GM19324 (cell line): Measurements from ENCODE around the gene HES3.
A peak's percentile ranks its signal among the peaks of the same experiment; 100 is the strongest.

ENCODE experiments used
- ATAC-seq: cut with Tn5 transposase; IDR thresholded peaks from one replicate; pipeline ENCODE4 v1.9.1; 2021; ENCODE audit warnings: mild to moderate bottlenecking, moderate library complexity; ENCODE audit not compliant: unreplicated experiment, low FRiP score

The HES3 gene, protein sequence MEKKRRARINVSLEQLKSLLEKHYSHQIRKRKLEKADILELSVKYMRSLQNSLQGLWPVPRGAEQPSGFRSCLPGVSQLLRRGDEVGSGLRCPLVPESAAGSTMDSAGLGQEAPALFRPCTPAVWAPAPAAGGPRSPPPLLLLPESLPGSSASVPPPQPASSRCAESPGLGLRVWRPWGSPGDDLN

GRCh38 chr1:6243993-6244392 is at the start of gene HES3:
Gene HES3 (plus strand): TSS chr1:6244179. CDS start chr1:6244366, 187 bp downstream.
- no peak for ATAC-seq

GRCh38 chr1:6197746-6198427 is 46.1 kb upstream of the HES3 start:
- ATAC-seq, result no peak

- peak; percentile 29 for ATAC-seq
These were observed 45.2 kb upstream of the HES3 start for GRCh38 chr1:6198646-6199297.

DNA sequence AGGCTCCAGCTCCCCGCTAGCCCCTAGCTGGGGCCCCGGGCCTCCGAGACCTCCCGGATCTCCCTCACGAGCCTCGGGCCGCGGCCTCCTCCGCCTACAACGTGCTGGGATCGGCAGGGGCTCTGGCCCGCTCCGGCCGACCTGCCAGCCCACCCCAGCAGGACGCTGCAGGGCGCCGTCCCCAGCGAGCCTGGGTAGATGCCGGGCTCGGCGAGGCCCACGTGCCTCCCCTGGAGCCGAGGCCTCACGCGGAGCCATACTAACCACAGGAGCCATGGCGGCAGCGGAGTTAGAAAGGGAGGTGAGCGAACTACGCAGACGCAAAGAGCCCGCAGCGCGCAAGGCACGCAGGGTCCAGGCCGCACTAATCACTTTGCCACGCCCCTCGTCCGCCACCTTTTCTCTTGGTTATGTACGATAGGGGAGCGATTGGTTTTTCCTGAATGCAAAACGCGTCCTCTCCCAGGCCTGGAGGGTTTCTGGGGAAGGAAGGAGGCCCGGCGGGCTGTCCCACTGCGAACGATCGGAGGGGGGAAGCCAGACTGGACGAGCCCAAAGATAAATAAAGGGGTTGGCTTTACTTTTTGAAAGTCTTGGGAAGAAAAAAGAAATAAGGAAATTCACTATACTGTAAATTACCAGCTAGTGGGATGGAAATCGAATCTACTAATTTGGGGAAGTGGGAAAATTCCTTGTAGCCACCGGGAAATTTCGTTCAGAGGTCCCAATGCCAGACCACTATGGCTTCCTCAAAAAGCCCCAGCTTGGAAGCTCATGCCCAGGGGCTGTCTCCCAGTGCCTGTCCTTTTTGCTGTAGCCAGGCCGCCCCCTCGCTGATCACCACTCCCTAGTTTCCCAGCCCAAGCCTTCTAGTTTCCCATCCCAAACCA is 44.4 kb upstream of the HES3 start, which contains the start of gene RPL22:
Gene RPL22, minus strand, starts transcription at position 298 of the 890 bp plus-strand sequence. Its CDS starts 22 bp downstream, at position 276.
- ATAC-seq, result peak; percentile 97

GRCh38 chr1:6200188-6200809 is 43.7 kb upstream of the HES3 start:
- no peak for ATAC-seq

DNA sequence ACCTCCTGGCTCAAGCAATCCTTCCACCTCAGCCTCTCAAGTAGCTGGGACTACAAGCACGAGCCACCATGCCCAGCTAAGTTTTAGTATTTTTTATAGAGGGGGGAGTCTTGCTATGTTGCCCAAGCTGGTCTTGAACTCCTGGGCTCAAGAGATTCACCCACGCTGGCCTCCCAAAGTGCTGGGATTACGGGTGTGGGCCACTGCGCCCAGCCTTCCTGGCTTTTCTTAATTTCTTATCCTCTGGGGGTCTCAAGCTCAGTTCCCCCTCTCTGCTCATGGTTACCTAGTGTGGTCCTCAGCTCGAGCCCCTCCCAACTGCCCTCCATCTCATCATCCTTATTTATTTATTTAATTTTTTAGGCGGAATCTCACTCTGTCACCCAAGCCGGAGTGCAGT is 41.7 kb upstream of the HES3 start:
- no peak for ATAC-seq

DNA sequence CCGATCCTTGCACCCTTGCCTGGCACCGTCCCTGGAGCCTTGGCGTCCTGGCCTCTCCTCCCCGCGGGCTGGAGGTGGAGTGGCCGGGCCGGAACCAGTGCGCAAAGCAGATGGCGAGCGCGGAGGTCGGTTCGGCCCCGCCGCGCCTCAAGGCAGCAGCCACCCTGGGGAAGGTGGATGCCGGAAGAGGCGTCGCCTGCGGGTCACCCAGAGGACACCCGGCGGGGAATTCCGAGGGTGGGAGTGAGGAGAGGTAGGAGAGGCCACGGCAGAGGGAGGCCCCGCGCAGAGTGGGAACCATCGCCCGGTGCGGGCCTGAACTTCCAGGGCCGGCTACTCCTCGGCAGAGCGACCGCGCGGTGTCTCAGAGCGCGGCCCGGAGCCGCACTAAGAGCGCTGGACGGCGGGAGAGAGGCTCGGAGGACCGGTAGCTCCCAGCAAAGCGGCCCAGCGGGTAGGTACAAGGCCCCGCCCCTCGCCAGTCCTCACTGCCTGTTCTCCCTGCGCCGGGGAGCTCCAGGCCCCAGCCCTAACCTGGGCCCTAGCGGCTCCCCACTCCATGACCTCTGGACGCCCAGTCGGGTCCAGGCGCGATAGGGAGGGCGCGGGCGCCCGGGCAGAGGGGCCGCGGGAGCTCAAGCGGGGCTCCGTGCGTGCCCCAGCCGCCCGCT is 38.0 kb upstream of the HES3 start, which contains the start of gene RNF207:
Gene RNF207, plus strand, starts transcription at position 271 of the 671 bp plus-strand sequence. CDS start 417 bp downstream, outside the sequence.
- peak; percentile 57 for ATAC-seq

DNA sequence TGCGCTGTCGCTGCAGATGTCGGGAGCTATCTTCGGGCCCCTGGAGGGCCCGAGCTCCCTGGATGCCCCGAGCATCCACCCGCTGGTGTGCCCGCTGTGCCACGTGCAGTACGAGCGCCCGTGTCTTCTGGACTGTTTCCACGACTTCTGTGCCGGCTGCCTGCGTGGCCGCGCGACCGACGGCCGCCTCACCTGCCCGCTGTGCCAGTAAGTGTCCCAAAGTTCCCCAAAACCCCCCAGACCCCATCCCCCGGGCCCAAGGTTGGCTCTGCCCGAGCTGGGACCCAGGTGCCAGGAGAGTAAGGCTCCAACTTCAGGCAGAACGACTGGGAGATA is 37.5 kb upstream of the HES3 start:
- ATAC-seq, result no peak

- ATAC-seq, result no peak
These were observed 36.7 kb upstream of the HES3 start for GRCh38 chr1:6207075-6207885.

DNA sequence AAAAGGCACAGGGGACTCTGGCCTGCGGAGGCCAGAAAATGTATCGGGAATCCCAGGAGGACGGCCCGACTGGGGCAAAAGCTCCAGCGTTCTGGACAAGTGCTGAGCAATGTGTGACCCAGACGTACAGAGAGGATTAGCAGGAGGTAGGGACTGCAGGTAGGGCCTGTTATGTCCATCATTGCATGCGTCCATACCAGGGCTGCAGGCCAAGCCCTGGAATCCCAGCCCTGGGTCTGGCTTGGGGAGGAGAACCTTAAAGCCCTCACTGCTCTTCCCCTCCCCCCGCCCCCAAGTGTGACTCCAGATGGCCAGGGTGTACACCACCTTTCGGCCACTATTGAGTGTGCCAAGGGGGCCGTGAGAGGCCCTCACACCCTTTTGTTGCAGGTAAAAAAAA is 36.1 kb upstream of the HES3 start:
- ATAC-seq, result no peak

- ATAC-seq, result no peak
These were observed 35.0 kb upstream of the HES3 start for GRCh38 chr1:6208723-6209660.

DNA sequence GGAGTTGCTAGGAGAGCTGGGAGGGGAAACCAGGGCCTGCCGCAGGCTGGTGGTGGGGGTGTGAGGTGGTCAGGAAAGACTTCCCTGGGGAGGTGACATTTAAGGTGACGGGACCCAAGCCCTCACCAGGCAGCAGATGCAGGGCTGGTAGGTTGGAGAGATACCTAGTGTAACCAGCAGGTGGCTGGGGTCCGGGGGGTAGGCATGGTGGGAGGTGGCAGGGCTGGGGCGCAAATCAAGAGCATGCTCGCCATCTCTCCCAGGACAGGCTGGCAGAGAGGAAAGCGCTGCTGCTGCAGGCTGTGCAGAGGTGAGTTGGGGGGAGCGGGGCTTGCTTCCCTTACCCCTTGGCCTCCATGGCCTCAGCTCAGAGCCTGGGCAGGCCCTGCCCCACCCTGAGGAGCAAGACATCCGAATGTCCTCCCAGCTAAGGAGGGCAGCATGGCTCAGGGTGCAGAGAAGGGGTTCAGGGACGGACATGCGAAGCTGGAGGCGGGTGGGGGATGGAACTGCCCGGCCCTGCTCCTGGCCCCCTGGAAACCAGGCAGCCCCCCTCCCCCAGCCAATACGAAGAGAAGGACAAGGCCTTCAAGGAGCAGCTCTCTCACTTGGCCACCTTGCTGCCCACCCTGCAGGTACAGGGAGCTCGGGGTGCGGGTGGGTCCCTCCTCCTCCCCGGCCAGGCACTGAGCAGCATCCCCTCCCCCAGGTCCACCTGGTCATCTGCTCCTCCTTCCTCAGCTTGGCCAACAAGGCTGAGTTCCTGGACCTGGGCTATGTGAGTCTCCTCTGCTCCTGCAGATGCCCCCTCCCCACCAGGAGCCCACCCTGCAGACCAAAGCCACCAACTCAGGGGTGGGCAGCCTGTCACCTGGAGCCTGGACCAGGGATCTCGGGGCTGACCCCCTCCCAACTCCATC is 34.1 kb upstream of the HES3 start:
- no peak for ATAC-seq

- ATAC-seq, result no peak
These were observed 33.2 kb upstream of the HES3 start for GRCh38 chr1:6210591-6211355.

DNA sequence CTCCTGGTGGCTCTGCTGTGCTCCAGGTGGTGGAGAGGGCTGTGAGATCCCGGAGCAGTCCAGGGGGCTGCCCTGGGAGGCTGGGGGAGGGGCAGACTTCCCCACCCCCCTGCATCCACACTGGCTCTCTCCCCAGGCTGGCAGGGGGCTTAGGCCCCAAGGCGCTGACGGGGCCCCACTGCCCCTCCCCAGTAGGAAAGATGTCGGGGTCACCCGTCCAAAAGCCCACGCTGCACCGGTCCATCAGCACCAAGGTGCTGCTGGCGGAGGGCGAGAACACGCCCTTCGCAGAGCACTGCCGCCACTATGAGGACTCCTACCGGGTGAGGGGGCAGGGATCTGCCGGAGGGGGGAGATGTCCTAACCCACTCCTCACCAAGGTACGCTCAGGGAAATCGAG is 32.2 kb upstream of the HES3 start:
- no peak for ATAC-seq

- no peak for ATAC-seq
These were observed 31.6 kb upstream of the HES3 start for GRCh38 chr1:6212193-6212959.
